ENCODE data around the gene FZR1. TPM values are rescaled to one million over a fixed set of nuclear protein-coding genes. Genes with fewer than 3 reads are reported as not detected.

The FZR1 gene
- total and polyA plus RNA-seq, 3 donors from 2014 or later, result 91.2 to 123 (median 95.1) TPM

DNA sequence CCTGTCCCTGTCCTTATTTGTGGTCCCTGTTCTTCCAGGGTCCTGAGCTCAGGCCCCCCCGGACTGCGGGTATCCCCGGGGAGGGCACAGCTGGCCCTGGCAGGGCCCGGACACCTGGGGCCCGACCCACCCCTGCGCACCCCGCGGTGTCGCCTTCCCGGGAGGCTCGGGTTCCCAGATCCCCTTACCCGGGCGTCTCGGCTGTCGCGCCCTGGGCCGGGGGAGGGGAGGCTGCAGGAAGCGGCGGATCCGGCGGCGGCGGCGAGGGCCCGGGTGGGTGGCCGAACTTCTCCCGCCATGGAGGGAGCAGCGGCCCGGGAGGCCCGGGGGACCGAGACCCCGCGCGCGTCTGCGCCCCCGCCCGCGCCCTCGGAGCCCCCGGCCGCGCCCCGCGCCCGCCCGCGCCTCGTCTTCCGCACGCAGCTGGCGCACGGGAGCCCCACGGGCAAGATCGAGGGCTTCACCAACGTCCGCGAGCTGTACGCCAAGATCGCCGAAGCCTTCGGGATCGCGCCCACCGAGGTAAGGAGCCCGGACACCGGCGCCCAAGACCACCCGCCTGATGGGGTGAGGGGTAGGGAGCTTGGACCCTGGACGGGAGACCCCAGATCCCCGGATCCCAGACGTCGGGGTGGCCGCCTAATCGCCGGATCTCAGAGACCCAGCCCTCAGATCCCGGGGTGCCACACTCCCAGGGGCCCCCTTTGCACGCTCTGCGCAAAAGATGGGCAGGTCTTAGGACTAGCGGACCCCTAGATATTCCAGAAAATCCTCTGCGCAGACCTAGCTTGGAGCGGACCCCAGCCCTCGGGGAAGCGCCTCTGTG is 79.4 kb downstream of the FZR1 start, which contains the start of gene GIPC3:
TSS of gene GIPC3 (plus strand) at position 178 of the 826 bp plus-strand sequence. CDS start at position 298, 120 bp downstream.
- no peak within 1 kb of the TSS for H3K4me3 ChIP-seq
- no peaks in the 10 kb centered on the region for H3K36me3 ChIP-seq (ENCODE audit: low read depth, missing control alignments)
- intact Hi-C loops (cut with DNase I; ENCODE audit: low total_unique reads), result no loop called here
- 3% methylated on average over 79 of the region's 84 CpGs; no CpG with 5 or more reads in 1 of the 2 donors for WGBS, 2 donors
- no peaks in the 10 kb centered on the region for H3K9me3 ChIP-seq
- no peak within 1 kb of the TSS for H3K27ac ChIP-seq
- TF ChIP-seq POLR2A (IDR thresholded peaks at IDR 0.05), result no peak
- TF ChIP-seq, protein P1, sequence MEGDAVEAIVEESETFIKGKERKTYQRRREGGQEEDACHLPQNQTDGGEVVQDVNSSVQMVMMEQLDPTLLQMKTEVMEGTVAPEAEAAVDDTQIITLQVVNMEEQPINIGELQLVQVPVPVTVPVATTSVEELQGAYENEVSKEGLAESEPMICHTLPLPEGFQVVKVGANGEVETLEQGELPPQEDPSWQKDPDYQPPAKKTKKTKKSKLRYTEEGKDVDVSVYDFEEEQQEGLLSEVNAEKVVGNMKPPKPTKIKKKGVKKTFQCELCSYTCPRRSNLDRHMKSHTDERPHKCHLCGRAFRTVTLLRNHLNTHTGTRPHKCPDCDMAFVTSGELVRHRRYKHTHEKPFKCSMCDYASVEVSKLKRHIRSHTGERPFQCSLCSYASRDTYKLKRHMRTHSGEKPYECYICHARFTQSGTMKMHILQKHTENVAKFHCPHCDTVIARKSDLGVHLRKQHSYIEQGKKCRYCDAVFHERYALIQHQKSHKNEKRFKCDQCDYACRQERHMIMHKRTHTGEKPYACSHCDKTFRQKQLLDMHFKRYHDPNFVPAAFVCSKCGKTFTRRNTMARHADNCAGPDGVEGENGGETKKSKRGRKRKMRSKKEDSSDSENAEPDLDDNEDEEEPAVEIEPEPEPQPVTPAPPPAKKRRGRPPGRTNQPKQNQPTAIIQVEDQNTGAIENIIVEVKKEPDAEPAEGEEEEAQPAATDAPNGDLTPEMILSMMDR (IDR thresholded peaks at IDR 0.05), result no peak
- H3K27me3 ChIP-seq, result no peaks in the 10 kb centered on the region
- no peak for DNase-seq
- no peaks in the 10 kb centered on the region for H3K4me1 ChIP-seq

DNA sequence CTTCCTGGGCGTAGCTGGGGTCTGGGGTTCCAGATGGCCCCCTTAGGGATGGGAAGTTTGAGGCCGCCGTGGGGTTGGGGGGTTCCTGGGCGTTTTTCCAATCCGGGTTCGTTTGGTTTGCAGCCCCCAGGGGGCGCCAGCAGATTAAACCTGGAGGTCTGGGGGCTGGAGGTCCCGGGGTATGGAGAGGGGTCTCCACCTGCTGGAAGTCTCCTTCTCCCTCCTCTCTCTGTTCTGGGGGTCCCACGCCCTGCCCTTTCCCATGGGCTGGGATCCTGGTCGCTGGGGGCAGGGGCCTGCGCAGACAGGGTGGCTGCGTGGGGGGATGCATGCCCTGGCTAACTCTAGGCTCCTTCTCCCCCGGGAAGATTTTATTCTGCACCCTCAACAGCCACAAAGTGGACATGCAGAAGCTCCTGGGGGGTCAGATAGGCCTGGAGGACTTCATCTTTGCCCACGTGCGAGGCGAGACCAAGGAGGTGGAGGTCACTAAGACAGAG is 80.1 kb downstream of the FZR1 start:
- H3K27me3 ChIP-seq, result no peaks in the 10 kb centered on the region
- DNase-seq, result no peak
- H3K9me3 ChIP-seq, result no peaks in the 10 kb centered on the region
- H3K4me1 ChIP-seq, result no peaks in the 10 kb centered on the region
- TF ChIP-seq, protein P1 (IDR thresholded peaks at IDR 0.05), result peak in 2 of 3 experiments; percentile 27 to 54
- TF ChIP-seq POLR2A (IDR thresholded peaks at IDR 0.05), result no peak
- no peak overlapping the region for H3K4me3 ChIP-seq
- WGBS, 2 donors, result 25% methylated on average over 16 of the region's 16 CpGs; no CpG with 5 or more reads in 1 of the 2 donors
- no peaks in the 10 kb centered on the region for H3K36me3 ChIP-seq (ENCODE audit: low read depth, missing control alignments)
- intact Hi-C loops (cut with DNase I; ENCODE audit: low total_unique reads), result no loop called here
- no peak overlapping the region for H3K27ac ChIP-seq

DNA sequence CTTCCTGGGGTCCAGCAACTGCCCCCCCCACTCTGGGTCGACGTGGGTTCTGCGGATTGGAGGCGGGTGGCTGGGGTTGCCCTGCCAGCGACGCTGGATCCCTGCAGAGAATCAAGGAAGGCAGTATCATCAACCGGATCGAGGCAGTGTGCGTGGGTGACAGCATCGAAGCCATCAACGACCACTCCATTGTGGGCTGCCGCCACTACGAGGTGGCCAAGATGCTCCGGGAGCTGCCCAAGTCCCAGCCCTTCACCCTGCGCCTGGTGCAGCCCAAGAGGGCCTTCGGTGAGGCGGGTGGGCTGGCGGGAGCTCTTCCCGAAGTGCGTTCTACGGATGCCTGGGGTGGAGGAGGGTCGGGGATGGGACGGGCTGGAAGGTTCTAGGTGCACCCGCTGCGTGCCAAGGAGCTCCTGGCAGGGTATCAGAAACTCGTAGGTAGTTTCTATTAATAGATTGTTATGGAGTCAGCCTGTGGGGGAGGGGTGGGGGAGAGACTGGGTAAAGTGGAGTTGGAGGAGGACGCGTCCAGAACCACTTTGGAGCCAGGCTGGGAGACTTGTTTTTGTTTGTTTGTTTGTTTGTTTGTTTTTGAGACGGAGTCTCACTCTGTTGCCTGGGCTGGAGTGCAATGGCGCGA is 80.7 kb downstream of the FZR1 start:
- no peaks in the 10 kb centered on the region for H3K9me3 ChIP-seq
- intact Hi-C loops (cut with DNase I; ENCODE audit: low total_unique reads), result no loop called here
- no peak for DNase-seq
- H3K4me1 ChIP-seq, result no peaks in the 10 kb centered on the region
- no peak overlapping the region for H3K4me3 ChIP-seq
- 43 to 52% methylated on average over 12 to 30 of the region's 31 CpGs for WGBS, 2 donors
- H3K27me3 ChIP-seq, result no peaks in the 10 kb centered on the region
- no peak overlapping the region for H3K27ac ChIP-seq
- H3K36me3 ChIP-seq (ENCODE audit: low read depth, missing control alignments), result no peaks in the 10 kb centered on the region
- no peak for TF ChIP-seq POLR2A (IDR thresholded peaks at IDR 0.05)
- TF ChIP-seq, protein P1 (IDR thresholded peaks at IDR 0.05), result no peak

Small RNA genes within 50 kb of the gene (small RNA-seq; reads per million reads assigned to genes)
- gene AC005786.1 (0 reads per million in 2 donors), gene RF00212 (0 reads per million in 2 donors)

Other genes starting within 250 kb of the FZR1 start
- gene NFIC, start 139.7 kb upstream of the FZR1 start, total RNA-seq, result 100 to 1,000 TPM; 113 to 127 TPM
- 56.5 TPM for gene NFIC, start 139.7 kb upstream of the FZR1 start, polyA plus RNA-seq (ENCODE audit: insufficient read depth, low read depth, low replicate concordance)
- 1 to 10 TPM; 1.3 to 3.1 TPM for gene SMIM24, start 25.8 kb upstream of the FZR1 start, total RNA-seq
- gene SMIM24, start 25.8 kb upstream of the FZR1 start, polyA plus RNA-seq (ENCODE audit: insufficient read depth, low read depth, low replicate concordance), result 10.1 TPM
- not detected for gene SMIM44, start 22.9 kb upstream of the FZR1 start, total RNA-seq
- gene SMIM44, start 22.9 kb upstream of the FZR1 start, polyA plus RNA-seq (ENCODE audit: insufficient read depth, low read depth, low replicate concordance), result not detected
- 10 to 100 TPM; 23.5 to 29.1 TPM for gene DOHH, start 5.6 kb upstream of the FZR1 start, total RNA-seq
- 10.7 TPM for gene DOHH, start 5.6 kb upstream of the FZR1 start, polyA plus RNA-seq (ENCODE audit: insufficient read depth, low read depth, low replicate concordance)
- gene TEKTIP1, start 32.9 kb downstream of the FZR1 start, total RNA-seq, result 10 to 100 TPM; 35.8 to 55.9 TPM
- 68.2 TPM for gene TEKTIP1, start 32.9 kb downstream of the FZR1 start, polyA plus RNA-seq (ENCODE audit: insufficient read depth, low read depth, low replicate concordance)
- gene MFSD12, start 51.3 kb downstream of the FZR1 start, total RNA-seq, result 10 to 100 TPM; 83.9 to 95.1 TPM
- 32.8 TPM for gene MFSD12, start 51.3 kb downstream of the FZR1 start, polyA plus RNA-seq (ENCODE audit: insufficient read depth, low read depth, low replicate concordance)
- 100 to 1,000 TPM; 108 to 129 TPM for gene HMG20B, start 66.6 kb downstream of the FZR1 start, total RNA-seq
- 66.2 TPM for gene HMG20B, start 66.6 kb downstream of the FZR1 start, polyA plus RNA-seq (ENCODE audit: insufficient read depth, low read depth, low replicate concordance)
- gene GIPC3, start 79.2 kb downstream of the FZR1 start, total RNA-seq, result under 1 TPM; 0.50 to 0.87 TPM
- 1.5 TPM for gene GIPC3, start 79.2 kb downstream of the FZR1 start, polyA plus RNA-seq (ENCODE audit: insufficient read depth, low read depth, low replicate concordance)
- gene TBXA2R, start 100.6 kb downstream of the FZR1 start, total RNA-seq, result 1 to 10 TPM; 1.3 to 3.2 TPM
- 1.8 TPM for gene TBXA2R, start 100.6 kb downstream of the FZR1 start, polyA plus RNA-seq (ENCODE audit: insufficient read depth, low read depth, low replicate concordance)
- 10 to 100 TPM; 52.8 to 57.5 TPM for gene CACTIN, start 120.5 kb downstream of the FZR1 start, total RNA-seq
- gene CACTIN, start 120.5 kb downstream of the FZR1 start, polyA plus RNA-seq (ENCODE audit: insufficient read depth, low read depth, low replicate concordance), result 26.9 TPM
- gene PIP5K1C, start 194.2 kb downstream of the FZR1 start, total RNA-seq, result 10 to 100 TPM; 80.2 to 87.0 TPM
- 99.1 TPM for gene PIP5K1C, start 194.2 kb downstream of the FZR1 start, polyA plus RNA-seq (ENCODE audit: insufficient read depth, low read depth, low replicate concordance)
- 10 to 100 TPM; 37.2 to 81.1 TPM for gene TJP3, start 202.1 kb downstream of the FZR1 start, total RNA-seq
- 125 TPM for gene TJP3, start 202.1 kb downstream of the FZR1 start, polyA plus RNA-seq (ENCODE audit: insufficient read depth, low read depth, low replicate concordance)

All from testis (tissue), 3 donors.